HG03280 (cell line): ENCODE measurements around the gene RPN1.

ENCODE experiments used
- ATAC-seq: cut with Tn5 transposase; IDR thresholded peaks from one replicate; pipeline ENCODE4 v1.9.1; 2021; ENCODE audit warnings: mild to moderate bottlenecking, moderate library complexity; ENCODE audit not compliant: unreplicated experiment

RPN1 gene

GRCh38 chr3:128585189-128585588 is 65.4 kb downstream of the RPN1 start:
- ATAC-seq = no peak

- no peak for ATAC-seq
These were observed 66.1 kb downstream of the RPN1 start for GRCh38 chr3:128584412-128585020.

- ATAC-seq = no peak
These were observed 69.1 kb downstream of the RPN1 start for GRCh38 chr3:128581566-128581965.

GRCh38 chr3:128579927-128580326 is 70.7 kb downstream of the RPN1 start:
- ATAC-seq = no peak

- ATAC-seq = no peak
These were observed 72.3 kb downstream of the RPN1 start for GRCh38 chr3:128578346-128578745.

GRCh38 chr3:128577711-128578110 is 72.9 kb downstream of the RPN1 start:
- ATAC-seq = no peak

GRCh38 chr3:128576290-128576689 is 74.3 kb downstream of the RPN1 start:
- no peak for ATAC-seq

- ATAC-seq = no peak
These were observed 74.8 kb downstream of the RPN1 start for GRCh38 chr3:128575777-128576176.

GRCh38 chr3:128573707-128574162 is 76.9 kb downstream of the RPN1 start:
- no peak for ATAC-seq

GRCh38 chr3:128573160-128573559 is 77.5 kb downstream of the RPN1 start:
- no peak for ATAC-seq

GRCh38 chr3:128572644-128573105 is 77.9 kb downstream of the RPN1 start:
- ATAC-seq = no peak

GRCh38 chr3:128572013-128572412 is 78.6 kb downstream of the RPN1 start:
- ATAC-seq = no peak
